ENCODE data around the gene RYR3.
"Not testable (repeated sequence)": the region's sequence is repeated elsewhere in the genome, so short reads cannot be mapped to it uniquely, and the experiment has no call there.

The RYR3 gene

DNA sequence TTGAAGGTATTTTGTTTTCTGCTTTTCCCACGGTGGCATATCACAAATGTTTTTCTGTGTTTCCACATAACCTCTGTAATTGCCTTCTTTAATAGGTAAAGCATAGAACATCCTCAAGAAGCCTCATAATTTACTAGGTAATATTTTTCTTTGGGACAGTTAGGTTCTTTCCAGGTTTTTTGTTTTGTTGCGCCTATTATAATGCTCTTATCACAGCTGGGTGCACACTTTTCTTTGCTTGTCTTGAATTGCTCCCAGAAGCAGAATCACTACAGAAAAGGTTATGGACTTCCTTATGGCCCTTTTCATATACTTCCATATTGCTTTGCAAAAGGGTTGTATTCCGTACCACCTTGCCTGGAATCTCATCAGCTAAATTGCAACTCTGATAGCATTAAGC is 213.5 kb downstream of the RYR3 start:
- DNase-seq = no peak

DNA sequence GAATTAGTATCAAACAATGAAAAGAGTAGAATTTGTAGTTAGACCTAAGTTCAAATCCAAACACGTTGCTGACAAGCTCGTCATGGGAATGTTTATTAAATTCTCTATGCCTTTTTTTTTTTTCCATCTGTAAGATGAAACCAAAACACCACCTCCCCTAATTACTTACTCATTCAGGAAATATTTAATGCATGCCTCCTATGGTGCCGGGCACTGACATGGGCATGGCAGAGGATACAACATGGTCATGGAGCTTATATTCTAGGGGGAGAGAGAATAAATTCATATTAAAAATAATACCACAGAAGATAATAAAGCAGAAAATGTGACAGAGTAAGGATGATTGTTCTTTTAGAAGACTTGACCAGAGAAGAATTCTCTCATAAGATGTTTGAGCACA is 215.8 kb downstream of the RYR3 start:
- no peak for DNase-seq

GRCh38 chr15:33533197-33533596 is 222.4 kb downstream of the RYR3 start:
- DNase-seq = no peak

DNA sequence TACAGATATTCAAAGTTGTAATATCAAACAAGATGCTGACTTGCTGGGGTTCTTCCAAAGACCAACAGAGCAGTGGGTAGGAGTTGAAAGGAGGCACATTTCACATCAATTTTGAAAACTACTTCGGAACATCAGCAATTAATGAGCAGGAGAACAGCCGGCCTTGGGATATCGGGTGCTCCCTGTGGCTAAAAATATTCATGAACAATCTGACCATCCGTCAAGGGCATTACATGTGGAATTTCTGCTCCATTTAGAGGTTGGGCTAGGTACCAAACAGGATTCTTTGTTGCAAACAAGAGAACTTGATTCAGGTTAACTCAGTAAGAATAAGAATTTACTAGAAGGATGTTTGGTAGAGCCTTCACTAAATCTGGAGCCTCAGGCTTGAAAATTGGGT is 223.9 kb downstream of the RYR3 start:
- DNase-seq = no peak

GRCh38 chr15:33535135-33535534 is 224.4 kb downstream of the RYR3 start:
- no peak for DNase-seq

GRCh38 chr15:33539825-33540573 is 229.2 kb downstream of the RYR3 start:
- no peak for DNase-seq

- DNase-seq = no peak
Observed at GRCh38 chr15:33543957-33544356, 233.2 kb downstream of the RYR3 start.

DNA sequence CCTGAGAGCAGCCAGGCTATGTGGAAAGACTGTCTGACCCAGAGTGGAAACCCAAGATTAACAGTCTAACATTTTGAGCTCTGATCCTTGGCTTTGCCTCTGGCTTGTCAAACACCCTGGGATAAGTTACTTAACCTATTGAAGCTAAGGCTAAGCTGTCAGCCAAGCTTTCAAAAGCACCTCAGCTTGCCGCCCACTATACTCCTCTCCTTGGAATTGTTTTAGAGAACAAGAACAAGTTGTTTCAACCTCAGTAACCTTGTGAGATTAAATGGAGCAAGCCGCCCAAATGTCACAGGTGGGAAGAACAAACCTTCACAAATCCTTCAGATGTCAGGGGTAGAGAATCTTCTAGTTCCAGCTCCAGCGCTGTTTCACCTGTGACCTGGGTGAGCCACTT is 235.1 kb downstream of the RYR3 start:
- no peak for DNase-seq

DNA sequence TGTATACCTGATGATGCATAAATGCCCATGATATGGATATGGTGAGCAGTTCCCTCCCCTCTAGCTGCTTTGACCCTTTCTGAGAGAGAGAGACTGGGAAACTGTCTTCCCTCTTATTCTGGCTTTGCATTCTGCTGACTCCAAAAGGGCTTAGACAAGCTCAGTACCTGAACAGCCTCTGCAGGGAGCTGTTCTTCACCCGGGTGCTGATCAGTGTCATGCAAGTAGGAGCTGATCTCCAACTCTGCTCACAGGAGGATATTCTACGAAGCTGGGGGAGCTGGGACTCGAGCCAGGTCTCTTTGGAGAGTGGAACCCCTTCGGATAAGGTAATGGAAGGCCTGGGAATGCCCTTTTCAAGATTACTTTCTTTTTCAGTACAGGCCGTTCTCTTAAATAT is 237.1 kb downstream of the RYR3 start:
- DNase-seq = no peak

GRCh38 chr15:33551860-33552259 is 241.1 kb downstream of the RYR3 start:
- DNase-seq = no peak

- DNase-seq = no peak
Observed at GRCh38 chr15:33553157-33553556, 242.4 kb downstream of the RYR3 start.

DNA sequence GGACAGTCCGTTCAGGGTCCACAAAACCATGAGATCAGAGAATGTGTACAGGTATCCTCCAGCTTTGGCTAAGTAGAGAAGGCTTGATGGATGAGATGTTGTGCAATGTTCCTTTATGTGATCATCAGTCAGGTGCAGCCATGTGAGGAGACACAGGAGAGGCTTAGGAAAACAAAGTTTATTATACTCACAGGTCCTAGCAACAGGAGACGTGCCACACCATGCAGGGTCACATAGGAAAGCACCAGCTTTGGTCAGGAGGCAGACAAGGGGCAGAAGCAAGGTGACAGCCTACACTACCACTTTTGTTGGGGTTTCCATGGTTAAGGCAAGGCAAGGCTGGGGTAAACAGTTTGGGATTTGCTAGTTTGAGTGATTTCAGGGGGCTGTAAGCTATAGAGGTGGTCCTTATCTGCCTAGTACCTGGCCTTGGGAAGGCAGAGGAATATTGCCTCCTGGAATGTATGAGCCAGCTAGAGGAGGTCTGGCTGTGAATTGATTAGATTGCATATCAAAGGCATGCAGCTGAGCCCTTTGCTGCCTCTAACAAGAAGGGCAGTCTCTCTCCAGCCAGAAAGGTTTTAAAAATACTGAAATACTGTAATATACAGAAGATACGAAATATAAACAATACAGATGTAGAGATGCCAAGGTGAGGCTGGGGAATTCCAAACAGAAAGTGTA is 248.6 kb downstream of the RYR3 start:
- no peak for DNase-seq

GRCh38 chr15:33561407-33561806 is 250.6 kb downstream of the RYR3 start:
- DNase-seq = no peak

GRCh38 chr15:33561967-33562366 is 251.2 kb downstream of the RYR3 start:
- DNase-seq = no peak

DNA sequence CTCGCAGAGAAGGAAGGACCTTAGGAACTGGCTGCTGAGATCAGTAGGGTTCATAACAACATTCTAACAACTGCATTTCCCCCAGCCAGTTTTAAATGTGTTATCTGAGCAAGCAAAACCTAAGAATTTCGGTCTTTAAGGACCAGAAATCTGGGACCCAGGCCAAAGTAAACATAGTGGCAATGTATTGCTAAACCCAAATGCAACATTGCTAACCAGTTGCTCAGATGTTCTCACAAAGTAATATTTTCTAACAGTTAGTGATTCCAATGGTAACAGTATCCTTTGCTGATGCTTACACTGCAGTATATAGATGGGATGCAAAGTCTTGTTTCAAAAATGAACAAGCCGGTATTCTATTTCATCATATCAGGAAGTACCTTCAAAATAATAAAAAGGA is 254.3 kb downstream of the RYR3 start:
- peak; percentile 27 for DNase-seq

GRCh38 chr15:33567652-33568051 is 256.9 kb downstream of the RYR3 start:
- DNase-seq = no peak

- no peak for DNase-seq
Observed at GRCh38 chr15:33569036-33569435, 258.3 kb downstream of the RYR3 start.

GRCh38 chr15:33577911-33578310 is 267.1 kb downstream of the RYR3 start:
- not testable (repeated sequence) for DNase-seq

DNA sequence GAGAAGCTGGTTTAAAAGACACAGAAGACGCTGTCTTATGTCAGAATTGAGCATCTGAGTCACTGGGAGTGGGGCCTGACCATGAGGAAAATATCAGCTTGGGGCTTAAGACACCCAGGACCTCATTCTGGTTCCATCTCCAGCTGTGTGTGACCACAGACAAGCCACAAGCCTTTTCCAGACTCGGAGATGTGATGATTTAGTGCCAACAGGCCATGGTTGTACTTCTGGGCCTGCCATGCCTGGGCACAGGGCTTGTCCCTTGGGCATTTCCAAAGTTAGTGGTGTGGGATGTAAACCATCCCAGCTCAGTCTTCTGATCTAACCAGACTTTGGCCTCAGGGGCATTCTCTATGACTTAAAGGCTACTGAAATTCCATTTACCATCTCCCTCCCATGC is 269.8 kb downstream of the RYR3 start:
- no peak for DNase-seq

DNA sequence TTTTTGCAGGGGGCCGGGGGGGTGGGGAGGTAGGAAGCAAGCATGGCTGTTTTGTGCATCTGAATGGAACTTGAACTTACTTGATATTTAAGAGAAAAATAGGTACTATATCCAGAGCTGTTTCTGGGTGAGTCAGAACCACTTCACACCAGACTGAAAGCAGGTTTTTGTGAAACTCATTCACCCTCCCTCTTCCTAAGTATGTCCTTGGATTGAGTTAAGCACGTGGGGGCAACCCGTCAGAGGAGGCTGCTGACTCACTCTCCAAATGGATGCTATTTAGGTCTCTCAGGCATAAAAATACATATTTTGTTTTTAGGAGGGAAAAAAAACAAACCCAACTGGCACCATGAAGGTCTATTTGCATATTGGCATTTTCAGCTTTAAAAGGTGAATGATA is 270.3 kb downstream of the RYR3 start:
- no peak for DNase-seq

- DNase-seq = no peak
Observed at GRCh38 chr15:33584797-33585196, 274.0 kb downstream of the RYR3 start.

GRCh38 chr15:33586786-33587697 is 276.3 kb downstream of the RYR3 start:
- no peak for DNase-seq

DNA sequence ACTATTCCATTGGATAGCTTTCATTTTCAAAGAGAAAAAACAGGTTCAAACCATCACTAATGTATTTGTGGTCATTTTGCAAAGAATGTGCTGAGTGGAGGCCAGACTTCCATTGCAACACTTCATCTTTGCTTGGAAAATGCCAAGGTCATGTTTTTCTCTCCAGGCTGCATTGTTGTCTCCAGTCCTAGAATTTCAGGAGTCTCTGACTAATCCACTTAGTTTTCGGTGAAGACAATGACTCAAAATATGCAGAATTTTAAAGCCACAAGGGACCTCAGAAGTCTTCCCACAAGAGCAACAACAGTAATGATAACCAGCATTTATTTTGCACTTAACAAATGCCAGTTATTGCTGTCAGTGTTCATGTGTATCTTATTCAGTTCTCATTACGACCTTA is 277.0 kb downstream of the RYR3 start:
- no peak for DNase-seq

GRCh38 chr15:33592864-33593263 is 282.1 kb downstream of the RYR3 start:
- no peak for DNase-seq
